HCT116 (cell line): ENCODE results near the gene SCARF1. TPM values are rescaled to one million over a fixed set of nuclear protein-coding genes. Genes with fewer than 3 reads are reported as not detected.

Source experiments
- ATAC-seq: fragments of 200-7000 bp; cut with Tn5 transposase; 2 replicates; pipeline ENCODE4 v1.9.1; 2020; ENCODE audit warnings: mild to moderate bottlenecking, moderate library complexity
- Bru-seq: library from RNA; stranded (reverse); fragments of 400-500 nt; gene quantifications from one replicate; lab custom pipeline; 2021; lab: Mats Ljungman, UMichigan
- BruChase-seq, 2 experiments: library from RNA; stranded (reverse); fragments of 400-500 nt; gene quantifications; one replicate each; lab custom pipeline; 2021; lab: Mats Ljungman, UMichigan
- BruUV-seq: library from RNA; stranded (reverse); fragments of 400-500 nt; replicated peaks from 2 replicates; lab custom pipeline; 2021; lab: Mats Ljungman, UMichigan
- CTCF ChIA-PET: fragments of 300-600 bp; sonication (Branson Sonifier 250); formaldehyde crosslinking; loops from one replicate; lab custom pipeline; 2021; ENCODE audit warnings: antibody characterized with exemption; lab: Charles Lee
- POLR2A ChIA-PET: fragments of 300-600, 350-600 bp; sonication (Branson Sonifier 250); formaldehyde crosslinking; loops from one replicate; lab custom pipeline; 2021; ENCODE audit warnings: antibody characterized with exemption; lab: Charles Lee
- RAD21 ChIA-PET, 2 experiments: fragments of 300-600 bp; sonication (Branson Sonifier 250); formaldehyde crosslinking; loops; one replicate each; lab custom pipeline; 2023; ENCODE audit warnings: low total read pairs in 2 of 2; ENCODE audit not compliant: uncharacterized antibody in 2 of 2, unreplicated experiment in 2 of 2, low non-redundant PET in 1 of 2; lab: Charles Lee
- DNase-seq: peaks from one replicate; pipeline ENCODE4 v3.0.0-alpha.2; 2010; ENCODE audit warnings: low read depth, low spot score
- H2AFZ ChIP-seq: fragments of 200-600 bp; shearing (Covaris generic), sonication (generic); 2 replicates; pipeline ENCODE4 v1.6.1; 2017; ENCODE audit warnings: low read depth, mixed run types, mixed read lengths, antibody characterized with exemption, low read length; ENCODE audit not compliant: poor library complexity, severe bottlenecking
- H3K27ac ChIP-seq: 2 replicates; pipeline ENCODE4 v1.5.1; 2012; ENCODE audit warnings: low read depth, low read length
- H3K27me3 ChIP-seq: fragments of 200-600 bp; sonication (generic); 2 replicates; pipeline ENCODE4 v1.6.1; 2016; ENCODE audit warnings: mixed run types, low read length, mixed read lengths; ENCODE audit not compliant: insufficient read depth
- H3K36me3 ChIP-seq, 2 experiments: fragments of 200-500 bp in 1 of 2; fragments of 200-600 bp in 1 of 2; sonication (Bioruptor generic) in 1 of 2; sonication (generic) in 1 of 2; 2 replicates each; pipeline versions ENCODE4 v1.5.1 to v1.6.1; 2014 to 2016; ENCODE audit warnings: low read length in 2 of 2, inconsistent platforms in 1 of 2, mixed read lengths in 1 of 2, mixed run types in 1 of 2; ENCODE audit not compliant: insufficient read depth in 2 of 2, control insufficient read depth in 1 of 2
- H3K4me1 ChIP-seq, 2 experiments: fragments of 200-600 bp in 1 of 2; sonication (generic) in 1 of 2; 2 replicates each; pipeline versions ENCODE4 v1.5.1 to v1.6.1; 2012 to 2017; ENCODE audit warnings: low read length in 2 of 2, inconsistent platforms in 1 of 2, mild to moderate bottlenecking in 1 of 2, mixed read lengths in 1 of 2, mixed run types in 1 of 2, moderate library complexity in 1 of 2; ENCODE audit not compliant: insufficient read depth in 2 of 2, control insufficient read depth in 1 of 2
- H3K4me2 ChIP-seq: fragments of 200-600 bp; sonication (generic); 2 replicates; pipeline ENCODE4 v1.6.1; 2017; ENCODE audit warnings: mixed run types, low read length, mixed read lengths
- H3K4me3 ChIP-seq, 2 experiments: fragments of 200-600 bp in 1 of 2; sonication (generic) in 1 of 2; replicated peaks in 1 of 2; 2 replicates each; pipeline ENCODE4 v1.5.1; 2011 to 2016; ENCODE audit warnings: low read length in 2 of 2, control low read depth in 1 of 2, low read depth in 1 of 2, mild to moderate bottlenecking in 1 of 2, mixed read lengths in 1 of 2, mixed run types in 1 of 2
- H3K79me2 ChIP-seq: fragments of 200-600 bp; sonication (generic); 2 replicates; pipeline ENCODE4 v1.6.1; 2017; ENCODE audit warnings: mild to moderate bottlenecking, mixed run types, low read length, moderate library complexity, mixed read lengths; ENCODE audit not compliant: insufficient read depth
- H3K9ac ChIP-seq: fragments of 200-600 bp; sonication (generic); 2 replicates; pipeline ENCODE4 v1.6.1; 2016; ENCODE audit warnings: low read length, mixed read lengths
- H3K9me2 ChIP-seq: fragments of 200-600 bp; sonication (generic), shearing (Covaris generic); 2 replicates; pipeline ENCODE4 v1.6.1; 2017; ENCODE audit warnings: mixed run types, mild to moderate bottlenecking, moderate library complexity; ENCODE audit not compliant: insufficient read depth
- H3K9me3 ChIP-seq, 2 experiments: fragments of 200-500 bp in 1 of 2; fragments of 200-600 bp in 1 of 2; sonication (Bioruptor generic) in 1 of 2; sonication (generic) in 1 of 2; 2 replicates each; pipeline ENCODE4 v1.6.1; 2014 to 2017; ENCODE audit warnings: low read length in 2 of 2, mixed read lengths in 2 of 2, inconsistent platforms in 1 of 2, low read depth in 1 of 2, mild to moderate bottlenecking in 1 of 2, mixed run types in 1 of 2, moderate library complexity in 1 of 2; ENCODE audit not compliant: control insufficient read depth in 1 of 2, insufficient read depth in 1 of 2
- H4K20me1 ChIP-seq: fragments of 200-600 bp; sonication (generic), shearing (Covaris generic); 2 replicates; pipeline ENCODE4 v1.6.1; 2017; ENCODE audit warnings: mixed run types, mild to moderate bottlenecking, moderate library complexity; ENCODE audit not compliant: insufficient read depth
- CBX3 ChIP-seq: IDR thresholded peaks from 2 replicates; pipeline ENCODE4 v1.6.1; 2012; ENCODE audit warnings: low read depth
- CEBPB ChIP-seq: IDR thresholded peaks from 2 replicates; pipeline ENCODE4 v1.6.1; 2012; ENCODE audit warnings: low read depth
- EGR1 ChIP-seq: IDR thresholded peaks from 2 replicates; pipeline ENCODE4 v1.6.1; 2012; ENCODE audit warnings: low read depth
- EZH2 ChIP-seq: fragments of 200-600 bp; sonication (generic); IDR thresholded peaks from 2 replicates; pipeline ENCODE4 v1.6.1; 2017; ENCODE audit warnings: antibody characterized with exemption, mixed run types
- EZH2phosphoT487 ChIP-seq: fragments of 200-600 bp; IDR thresholded peaks from 2 replicates; pipeline ENCODE4 v1.6.1; 2018; ENCODE audit warnings: antibody characterized with exemption, borderline replicate concordance
- FOSL1 ChIP-seq: IDR thresholded peaks from 2 replicates; pipeline ENCODE4 v1.6.1; 2012; ENCODE audit warnings: low read depth
- JUND ChIP-seq: IDR thresholded peaks from 2 replicates; pipeline ENCODE4 v1.6.1; 2012
- POLR2A ChIP-seq: IDR thresholded peaks from 2 replicates; pipeline ENCODE4 v1.7.0; 2011; ENCODE audit warnings: borderline replicate concordance; ENCODE audit not compliant: insufficient read depth, insufficient read length; ENCODE audit errors: extremely low read depth
- POLR2AphosphoS5 ChIP-seq: IDR thresholded peaks from 2 replicates; pipeline ENCODE4 v1.6.1; 2011; ENCODE audit warnings: mild to moderate bottlenecking, low read depth, low read length, moderate library complexity
- RAD21 ChIP-seq: IDR thresholded peaks from 2 replicates; pipeline ENCODE4 v1.6.1; 2012; ENCODE audit warnings: low read depth, mild to moderate bottlenecking
- SIN3A ChIP-seq: IDR thresholded peaks from 2 replicates; pipeline ENCODE4 v1.6.1; 2012; ENCODE audit warnings: low read depth
- ZFX ChIP-seq: fragments of 450-650 bp; IDR thresholded peaks from 2 replicates; pipeline ENCODE4 v1.6.1; 2017
- intact Hi-C: fragments of 100-400 bp; cut with micrococcal nuclease; formaldehyde crosslinking; loops from 2 replicates; pipeline ENCODE4 v1.10.0; 2022
- long read RNA-seq: library from polyadenylated mRNA; unstranded; transcript quantifications from one replicate; pipeline ENCODE4 v2.0.0, GENCODE V29; 2021; ENCODE audit not compliant: unreplicated experiment
- polyA plus RNA-seq: library from polyadenylated mRNA; unstranded; fragments of >200 nt; gene quantifications from 2 replicates; pipeline ENCODE4 v1.2.1, GENCODE V29; 2012; ENCODE audit warnings: missing spikeins
- total RNA-seq: library from RNA; stranded (reverse); gene quantifications from one replicate; pipeline ENCODE4 v1.2.1, GENCODE V29; 2021; ENCODE audit not compliant: unreplicated experiment
- TF ChIP-seq, protein P1 (sequence below): IDR thresholded peaks from 2 replicates; pipeline ENCODE4 v1.6.1; 2011; ENCODE audit warnings: mild to moderate bottlenecking, low read length, moderate library complexity; ENCODE audit not compliant: insufficient replicate concordance; ENCODE audit errors: extremely low read depth
- TF ChIP-seq, protein P2 (sequence below): IDR thresholded peaks from 2 replicates; pipeline ENCODE4 v1.6.1; 2012
- TF ChIP-seq, protein P3 (sequence below): IDR thresholded peaks from 2 replicates; pipeline ENCODE4 v1.6.1; 2012; ENCODE audit warnings: low read depth
- TF ChIP-seq, protein P4 (sequence below): IDR thresholded peaks from 2 replicates; pipeline ENCODE4 v1.6.1; 2012

SCARF1 gene, protein sequence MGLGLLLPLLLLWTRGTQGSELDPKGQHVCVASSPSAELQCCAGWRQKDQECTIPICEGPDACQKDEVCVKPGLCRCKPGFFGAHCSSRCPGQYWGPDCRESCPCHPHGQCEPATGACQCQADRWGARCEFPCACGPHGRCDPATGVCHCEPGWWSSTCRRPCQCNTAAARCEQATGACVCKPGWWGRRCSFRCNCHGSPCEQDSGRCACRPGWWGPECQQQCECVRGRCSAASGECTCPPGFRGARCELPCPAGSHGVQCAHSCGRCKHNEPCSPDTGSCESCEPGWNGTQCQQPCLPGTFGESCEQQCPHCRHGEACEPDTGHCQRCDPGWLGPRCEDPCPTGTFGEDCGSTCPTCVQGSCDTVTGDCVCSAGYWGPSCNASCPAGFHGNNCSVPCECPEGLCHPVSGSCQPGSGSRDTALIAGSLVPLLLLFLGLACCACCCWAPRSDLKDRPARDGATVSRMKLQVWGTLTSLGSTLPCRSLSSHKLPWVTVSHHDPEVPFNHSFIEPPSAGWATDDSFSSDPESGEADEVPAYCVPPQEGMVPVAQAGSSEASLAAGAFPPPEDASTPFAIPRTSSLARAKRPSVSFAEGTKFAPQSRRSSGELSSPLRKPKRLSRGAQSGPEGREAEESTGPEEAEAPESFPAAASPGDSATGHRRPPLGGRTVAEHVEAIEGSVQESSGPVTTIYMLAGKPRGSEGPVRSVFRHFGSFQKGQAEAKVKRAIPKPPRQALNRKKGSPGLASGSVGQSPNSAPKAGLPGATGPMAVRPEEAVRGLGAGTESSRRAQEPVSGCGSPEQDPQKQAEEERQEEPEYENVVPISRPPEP
- total RNA-seq (2.2 TPM), Bru-seq, nascent RNA (percentile 33 among the genes with signal in this experiment), BruChase-seq, experiment 1, labeled RNA remaining after a 6-hour chase (percentile 45 among the genes with signal in this experiment), BruChase-seq, experiment 2, labeled RNA remaining after a 2-hour chase (percentile 41 among the genes with signal in this experiment)
- 0.96 and 1.2 TPM in 2 replicates for polyA plus RNA-seq
- long read RNA-seq, partial matches to known transcripts = 4 of 4 reads
- long read RNA-seq, other reads (novel, unspliced or antisense) = 0 of 4 reads

DNA sequence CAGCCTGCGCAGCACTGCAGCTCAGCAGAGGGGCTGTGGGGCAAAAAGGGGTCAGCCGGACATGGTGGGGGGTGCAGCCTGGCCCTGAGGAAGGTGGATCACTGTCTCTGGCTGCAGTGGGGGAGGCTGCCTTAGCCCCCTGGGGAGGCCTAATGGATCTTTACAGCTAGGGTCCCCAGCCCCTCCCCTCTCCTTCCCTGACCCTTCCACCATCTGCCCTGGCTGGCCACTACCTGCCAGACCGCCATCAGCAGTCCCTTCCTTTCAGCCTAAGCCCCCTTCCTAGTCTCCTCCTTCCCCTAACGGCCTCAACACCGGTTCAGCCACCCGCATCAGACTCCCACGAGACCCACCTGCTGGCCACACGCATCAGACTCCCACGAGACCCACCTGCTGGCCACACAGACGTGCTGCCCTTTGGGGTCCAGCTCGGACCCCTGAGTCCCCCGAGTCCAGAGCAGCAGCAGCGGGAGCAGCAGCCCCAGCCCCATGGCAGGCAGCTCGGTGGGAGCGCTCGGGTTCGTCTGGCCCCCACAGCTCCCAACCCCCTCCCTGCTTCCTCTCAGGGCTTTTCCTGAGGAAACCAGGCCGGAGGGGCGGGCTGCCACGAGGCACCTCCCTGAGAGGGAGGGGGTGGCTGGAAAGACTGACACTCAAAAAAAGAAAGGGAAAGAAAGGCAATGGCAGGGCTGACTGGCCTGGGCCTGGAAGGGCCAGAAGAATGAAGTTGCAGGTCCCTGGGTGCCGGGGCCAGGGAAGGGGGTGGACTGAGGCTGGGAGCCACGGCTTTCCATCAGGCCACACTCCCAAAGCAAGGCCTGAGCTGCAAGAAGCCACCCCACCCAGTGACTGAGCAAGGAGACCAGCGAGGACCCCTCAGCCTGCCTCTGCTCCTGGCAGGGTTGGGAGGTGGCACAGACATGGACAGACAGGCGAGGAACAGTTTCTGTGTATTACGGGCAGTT lies at the start of gene SCARF1:
Gene SCARF1 (minus strand): TSS at position 526 of the 965 bp plus-strand sequence. CDS start 35 bp downstream, at position 491.
- no peak for ATAC-seq
- BruUV-seq = no TSS peak
- DNase-seq = no peak
- H3K27me3 ChIP-seq = no peaks in the 10 kb centered on the region
- no peak within 1 kb of the TSS for H3K4me3 ChIP-seq
- H3K36me3 ChIP-seq = no peaks in the 10 kb centered on the region
- H3K9me2 ChIP-seq = no peaks in the 10 kb centered on the region
- H2AFZ ChIP-seq = no peak within 1 kb of the TSS
- H3K9me3 ChIP-seq = no peaks in the 10 kb centered on the region
- no peak within 1 kb of the TSS for H3K27ac ChIP-seq
- intact Hi-C loops = loop anchor here (5.0 kb wide), 1 partner anchor 388 kb away; no protein-coding TSS in a partner anchor
- peak within 1 kb of the TSS; percentile 93 for H3K4me2 ChIP-seq
- H3K4me1 ChIP-seq = peaks cover 27 to 52% of the 10 kb centered on the region in 2 experiments
- H3K9ac ChIP-seq = peak within 1 kb of the TSS; percentile 65; the same call in 1 of the 2 replicates
- ChIA-PET POLR2A (no interaction called here), RAD21 (no interaction called here), CTCF (interaction anchor here (1.4 kb wide), 2 partner anchors 15 to 16 kb away, joined by 3 to 5 read pairs; partner anchors contain the start of gene SLC43A2)
- H4K20me1 ChIP-seq = no peaks in the 10 kb centered on the region
- no peaks in the 10 kb centered on the region for H3K79me2 ChIP-seq
- TF ChIP-seq EZH2phosphoT487 (no peak), POLR2A (no peak), SIN3A (no peak), CBX3 (no peak), EZH2 (no peak), ZFX (no peak), CEBPB (no peak), POLR2AphosphoS5 (no peak), FOSL1 (no peak), RAD21 (no peak), EGR1 (no peak), JUND (no peak)
- TF ChIP-seq, protein P1, sequence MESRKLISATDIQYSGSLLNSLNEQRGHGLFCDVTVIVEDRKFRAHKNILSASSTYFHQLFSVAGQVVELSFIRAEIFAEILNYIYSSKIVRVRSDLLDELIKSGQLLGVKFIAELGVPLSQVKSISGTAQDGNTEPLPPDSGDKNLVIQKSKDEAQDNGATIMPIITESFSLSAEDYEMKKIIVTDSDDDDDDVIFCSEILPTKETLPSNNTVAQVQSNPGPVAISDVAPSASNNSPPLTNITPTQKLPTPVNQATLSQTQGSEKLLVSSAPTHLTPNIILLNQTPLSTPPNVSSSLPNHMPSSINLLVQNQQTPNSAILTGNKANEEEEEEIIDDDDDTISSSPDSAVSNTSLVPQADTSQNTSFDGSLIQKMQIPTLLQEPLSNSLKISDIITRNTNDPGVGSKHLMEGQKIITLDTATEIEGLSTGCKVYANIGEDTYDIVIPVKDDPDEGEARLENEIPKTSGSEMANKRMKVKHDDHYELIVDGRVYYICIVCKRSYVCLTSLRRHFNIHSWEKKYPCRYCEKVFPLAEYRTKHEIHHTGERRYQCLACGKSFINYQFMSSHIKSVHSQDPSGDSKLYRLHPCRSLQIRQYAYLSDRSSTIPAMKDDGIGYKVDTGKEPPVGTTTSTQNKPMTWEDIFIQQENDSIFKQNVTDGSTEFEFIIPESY = no peak
- TF ChIP-seq, protein P2, sequence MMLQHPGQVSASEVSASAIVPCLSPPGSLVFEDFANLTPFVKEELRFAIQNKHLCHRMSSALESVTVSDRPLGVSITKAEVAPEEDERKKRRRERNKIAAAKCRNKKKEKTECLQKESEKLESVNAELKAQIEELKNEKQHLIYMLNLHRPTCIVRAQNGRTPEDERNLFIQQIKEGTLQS = no peak
- TF ChIP-seq, protein P3, sequence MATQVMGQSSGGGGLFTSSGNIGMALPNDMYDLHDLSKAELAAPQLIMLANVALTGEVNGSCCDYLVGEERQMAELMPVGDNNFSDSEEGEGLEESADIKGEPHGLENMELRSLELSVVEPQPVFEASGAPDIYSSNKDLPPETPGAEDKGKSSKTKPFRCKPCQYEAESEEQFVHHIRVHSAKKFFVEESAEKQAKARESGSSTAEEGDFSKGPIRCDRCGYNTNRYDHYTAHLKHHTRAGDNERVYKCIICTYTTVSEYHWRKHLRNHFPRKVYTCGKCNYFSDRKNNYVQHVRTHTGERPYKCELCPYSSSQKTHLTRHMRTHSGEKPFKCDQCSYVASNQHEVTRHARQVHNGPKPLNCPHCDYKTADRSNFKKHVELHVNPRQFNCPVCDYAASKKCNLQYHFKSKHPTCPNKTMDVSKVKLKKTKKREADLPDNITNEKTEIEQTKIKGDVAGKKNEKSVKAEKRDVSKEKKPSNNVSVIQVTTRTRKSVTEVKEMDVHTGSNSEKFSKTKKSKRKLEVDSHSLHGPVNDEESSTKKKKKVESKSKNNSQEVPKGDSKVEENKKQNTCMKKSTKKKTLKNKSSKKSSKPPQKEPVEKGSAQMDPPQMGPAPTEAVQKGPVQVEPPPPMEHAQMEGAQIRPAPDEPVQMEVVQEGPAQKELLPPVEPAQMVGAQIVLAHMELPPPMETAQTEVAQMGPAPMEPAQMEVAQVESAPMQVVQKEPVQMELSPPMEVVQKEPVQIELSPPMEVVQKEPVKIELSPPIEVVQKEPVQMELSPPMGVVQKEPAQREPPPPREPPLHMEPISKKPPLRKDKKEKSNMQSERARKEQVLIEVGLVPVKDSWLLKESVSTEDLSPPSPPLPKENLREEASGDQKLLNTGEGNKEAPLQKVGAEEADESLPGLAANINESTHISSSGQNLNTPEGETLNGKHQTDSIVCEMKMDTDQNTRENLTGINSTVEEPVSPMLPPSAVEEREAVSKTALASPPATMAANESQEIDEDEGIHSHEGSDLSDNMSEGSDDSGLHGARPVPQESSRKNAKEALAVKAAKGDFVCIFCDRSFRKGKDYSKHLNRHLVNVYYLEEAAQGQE = no peak
- TF ChIP-seq, protein P4, sequence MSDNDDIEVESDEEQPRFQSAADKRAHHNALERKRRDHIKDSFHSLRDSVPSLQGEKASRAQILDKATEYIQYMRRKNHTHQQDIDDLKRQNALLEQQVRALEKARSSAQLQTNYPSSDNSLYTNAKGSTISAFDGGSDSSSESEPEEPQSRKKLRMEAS = no peak
